ENCODE measurements around the gene RSBN1L.
"Not testable (repeated sequence)": the region's sequence is repeated elsewhere in the genome, so short reads cannot be mapped to it uniquely, and the experiment has no call there.

Gene RSBN1L

DNA sequence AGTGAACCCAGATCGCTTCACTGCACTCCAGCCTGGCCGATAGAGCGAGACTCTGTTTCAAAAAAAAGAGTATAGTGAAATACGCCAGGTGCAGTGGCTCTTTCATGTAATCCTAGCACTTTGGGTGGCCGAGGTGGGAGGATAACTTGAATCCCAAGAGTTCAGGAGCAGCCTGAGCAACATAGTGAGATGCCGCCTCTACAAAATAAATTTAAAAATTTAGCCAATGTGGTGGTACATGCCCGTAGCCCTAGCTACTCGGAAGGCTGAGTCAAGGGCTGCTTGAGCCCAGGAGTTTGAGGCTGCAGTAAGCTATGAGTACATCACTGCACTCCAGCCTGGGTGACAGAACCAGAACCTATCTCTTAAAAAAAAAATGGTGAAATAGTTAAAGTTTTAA, 74.1 kb downstream of the RSBN1L start:
- WGBS, 2 experiments (ENCODE audit: insufficient coverage in 2 of 2) = 83 to 86% methylated on average over 8 of the region's 8 CpGs

DNA sequence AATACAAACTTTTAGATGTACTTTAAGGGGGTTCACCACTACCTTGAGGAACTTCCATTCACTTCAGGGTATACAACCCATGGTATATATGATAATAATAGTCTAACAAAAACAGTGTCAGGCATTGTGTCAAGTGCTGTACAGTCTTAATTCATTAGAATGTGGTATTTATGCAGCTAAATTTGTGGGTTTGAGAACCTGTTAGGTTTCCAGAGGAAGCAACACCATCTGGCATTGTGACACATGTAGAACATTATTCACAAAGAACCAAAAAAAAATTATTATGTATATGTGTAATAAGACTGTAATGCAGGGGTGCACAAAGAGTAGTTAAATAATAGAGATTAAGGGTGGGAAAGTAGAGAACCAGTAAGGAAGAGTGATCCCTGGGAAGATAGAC, 75.6 kb downstream of the RSBN1L start:
- no peak overlapping the region for H3K27ac ChIP-seq (ENCODE audit: low read depth, low read length, severe bottlenecking)
- no peaks in the 10 kb centered on the region for H3K9me3 ChIP-seq (ENCODE audit: control insufficient read depth, low read length)
- H3K4me1 ChIP-seq (ENCODE audit: control insufficient read depth, insufficient read depth, low read length, poor library complexity, severe bottlenecking) = no peaks in the 10 kb centered on the region
- H3K36me3 ChIP-seq (ENCODE audit: control insufficient read depth, insufficient read depth, low read length) = peaks cover 45% of the 10 kb centered on the region
- no peak overlapping the region for H3K4me3 ChIP-seq (ENCODE audit: extremely low read depth, insufficient read depth, low read length, poor library complexity, severe bottlenecking)

More for the DNA sequence above, 74.1 kb downstream of the RSBN1L start:
- H3K4me3 ChIP-seq (ENCODE audit: extremely low read depth, insufficient read depth, low read length, poor library complexity, severe bottlenecking) = no peak overlapping the region
- no peaks in the 10 kb centered on the region for H3K9me3 ChIP-seq (ENCODE audit: control insufficient read depth, low read length)
- peaks cover 5% of the 10 kb centered on the region for H3K4me1 ChIP-seq (ENCODE audit: control insufficient read depth, insufficient read depth, low read length, poor library complexity, severe bottlenecking)
- peaks cover 47% of the 10 kb centered on the region for H3K36me3 ChIP-seq (ENCODE audit: control insufficient read depth, insufficient read depth, low read length)
- H3K27ac ChIP-seq (ENCODE audit: low read depth, low read length, severe bottlenecking) = no peak overlapping the region

DNA sequence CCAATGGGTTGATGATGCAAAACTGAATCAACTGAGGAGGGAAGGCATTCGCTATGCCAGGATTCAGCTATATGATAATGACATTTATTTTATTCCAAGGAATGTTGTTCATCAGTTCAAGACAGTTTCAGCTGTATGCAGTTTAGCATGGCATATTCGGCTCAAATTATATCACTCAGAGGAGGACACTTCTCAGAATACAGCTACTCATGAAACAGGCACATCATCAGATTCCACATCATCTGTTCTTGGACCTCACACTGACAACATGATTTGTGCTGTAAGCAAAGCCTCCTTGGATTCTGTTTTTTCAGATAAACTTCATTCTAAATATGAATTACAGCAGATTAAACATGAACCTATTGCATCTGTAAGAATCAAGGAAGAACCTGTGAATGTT, 82.3 kb downstream of the RSBN1L start:
- WGBS, 2 experiments (ENCODE audit: insufficient coverage in 2 of 2) = 83% methylated on average over 1 of the region's 2 CpGs; no CpG with 5 or more reads in 1 of the 2 experiments
- Histone ChIP-seq H3K9me3 (ENCODE audit: control insufficient read depth, low read length) (no peaks in the 10 kb centered on the region), H3K4me3 (ENCODE audit: extremely low read depth, insufficient read depth, low read length, poor library complexity, severe bottlenecking) (no peak overlapping the region), H3K4me1 (ENCODE audit: control insufficient read depth, insufficient read depth, low read length, poor library complexity, severe bottlenecking) (no peaks in the 10 kb centered on the region), H3K36me3 (ENCODE audit: control insufficient read depth, insufficient read depth, low read length) (peaks cover 51% of the 10 kb centered on the region), H3K27ac (ENCODE audit: low read depth, low read length, severe bottlenecking) (no peak overlapping the region)

DNA sequence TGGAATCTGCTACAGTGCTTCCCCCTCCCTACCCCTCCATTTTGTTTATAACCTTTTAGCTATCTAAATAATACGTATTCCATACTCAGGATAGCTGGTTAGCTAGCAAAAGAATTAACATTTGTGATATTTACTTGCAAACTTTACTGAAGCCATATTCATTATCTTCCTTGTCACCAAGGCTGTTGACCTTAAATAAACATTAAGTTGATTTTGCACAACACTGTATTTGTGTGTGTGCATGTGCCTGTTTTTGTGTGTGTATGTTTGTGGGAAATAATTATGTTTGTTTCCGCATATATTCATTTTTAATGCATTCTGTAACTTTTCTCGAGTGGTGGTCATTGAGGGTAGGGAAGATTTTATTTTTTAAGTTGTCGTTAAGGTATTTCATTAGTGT, 86.1 kb downstream of the RSBN1L start:
- H3K36me3 ChIP-seq (ENCODE audit: control insufficient read depth, insufficient read depth, low read length) = peaks cover 51% of the 10 kb centered on the region

DNA sequence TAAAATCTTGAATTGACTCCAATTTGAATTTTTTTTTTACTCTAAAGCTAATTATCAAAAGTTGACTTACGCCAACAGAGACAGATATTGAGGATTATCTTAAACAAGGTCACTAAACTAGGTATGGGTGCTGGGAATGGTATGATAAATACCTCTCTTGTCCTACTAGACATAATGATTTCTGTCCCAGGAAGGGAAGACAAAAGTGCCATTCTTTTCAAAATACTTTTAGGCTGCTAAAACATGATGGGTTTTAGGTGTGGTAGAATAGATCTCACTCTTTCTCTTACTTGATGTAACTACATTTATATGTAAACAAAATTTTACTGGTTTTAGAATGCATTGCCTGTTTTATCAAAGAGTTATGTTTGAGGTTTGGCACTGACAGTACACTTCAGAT, 86.9 kb downstream of the RSBN1L start:
- no CpG with 5 or more reads among the region's 1 CpG for WGBS, 2 experiments (ENCODE audit: insufficient coverage in 2 of 2)
- H3K4me1 ChIP-seq (ENCODE audit: control insufficient read depth, insufficient read depth, low read length, poor library complexity, severe bottlenecking) = no peaks in the 10 kb centered on the region
- no peak overlapping the region for H3K27ac ChIP-seq (ENCODE audit: low read depth, low read length, severe bottlenecking)

More for the DNA sequence above, 86.1 kb downstream of the RSBN1L start:
- Histone ChIP-seq H3K9me3 (ENCODE audit: control insufficient read depth, low read length) (peaks cover 19% of the 10 kb centered on the region), H3K4me3 (ENCODE audit: extremely low read depth, insufficient read depth, low read length, poor library complexity, severe bottlenecking) (no peak overlapping the region), H3K27ac (ENCODE audit: low read depth, low read length, severe bottlenecking) (no peak overlapping the region), H3K4me1 (ENCODE audit: control insufficient read depth, insufficient read depth, low read length, poor library complexity, severe bottlenecking) (no peaks in the 10 kb centered on the region)
- WGBS, 2 experiments (ENCODE audit: insufficient coverage in 2 of 2) = 100% methylated on average over 1 of the region's 4 CpGs

DNA sequence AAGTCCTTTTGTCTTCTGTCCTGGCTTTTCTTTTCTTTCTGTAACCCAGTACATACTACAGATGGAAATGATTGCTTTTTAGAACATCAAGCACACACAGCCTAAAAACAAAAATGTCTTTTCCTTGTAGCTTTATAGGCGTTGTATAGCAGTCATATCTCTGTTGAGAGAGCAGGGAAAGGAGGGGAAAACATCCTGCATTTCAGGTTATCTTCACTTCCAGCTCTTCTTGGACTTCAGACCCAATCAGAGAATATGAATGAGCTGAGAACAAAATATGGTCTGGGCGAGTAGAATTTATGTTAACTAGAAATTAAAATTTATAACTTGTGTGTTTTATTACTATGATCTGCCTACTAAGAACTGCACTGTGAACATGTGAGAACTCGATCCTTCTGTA, 87.3 kb downstream of the RSBN1L start:
- H3K4me1 ChIP-seq (ENCODE audit: control insufficient read depth, insufficient read depth, low read length, poor library complexity, severe bottlenecking) = no peaks in the 10 kb centered on the region
- peaks cover 46% of the 10 kb centered on the region for H3K36me3 ChIP-seq (ENCODE audit: control insufficient read depth, insufficient read depth, low read length)
- no peak overlapping the region for H3K4me3 ChIP-seq (ENCODE audit: extremely low read depth, insufficient read depth, low read length, poor library complexity, severe bottlenecking)
- H3K9me3 ChIP-seq (ENCODE audit: control insufficient read depth, low read length) = peaks cover 19% of the 10 kb centered on the region
- 100% methylated on average over 1 of the region's 3 CpGs; no CpG with 5 or more reads in 1 of the 2 experiments for WGBS, 2 experiments (ENCODE audit: insufficient coverage in 2 of 2)
- no peak overlapping the region for H3K27ac ChIP-seq (ENCODE audit: low read depth, low read length, severe bottlenecking)

More for the DNA sequence above, 86.9 kb downstream of the RSBN1L start:
- Histone ChIP-seq H3K36me3 (ENCODE audit: control insufficient read depth, insufficient read depth, low read length) (peaks cover 50% of the 10 kb centered on the region), H3K9me3 (ENCODE audit: control insufficient read depth, low read length) (peaks cover 19% of the 10 kb centered on the region), H3K4me3 (ENCODE audit: extremely low read depth, insufficient read depth, low read length, poor library complexity, severe bottlenecking) (no peak overlapping the region)

DNA sequence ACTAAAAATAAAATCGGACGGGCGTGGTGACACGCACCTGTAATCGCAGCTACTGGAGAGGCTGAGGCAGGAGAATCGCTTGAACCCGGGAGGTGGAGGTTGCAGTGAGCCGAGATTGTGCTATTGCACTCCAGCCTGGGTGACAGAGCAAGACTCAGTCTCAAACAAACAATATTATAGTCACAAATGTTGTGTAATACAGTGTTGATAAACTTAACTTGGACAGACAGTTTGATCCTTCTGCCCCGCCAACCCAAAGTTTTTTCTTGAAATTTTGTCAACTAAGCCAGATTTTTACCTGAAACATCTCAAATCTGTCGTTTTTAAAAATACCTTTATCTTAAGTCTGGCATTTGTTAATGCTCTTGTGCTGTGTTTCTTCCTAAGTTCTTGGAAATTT, 88.2 kb downstream of the RSBN1L start:
- 90 to 94% methylated on average over 6 to 7 of the region's 10 CpGs for WGBS, 2 experiments (ENCODE audit: insufficient coverage in 2 of 2)
- peaks cover 40% of the 10 kb centered on the region for H3K36me3 ChIP-seq (ENCODE audit: control insufficient read depth, insufficient read depth, low read length)
- not testable (repeated sequence) for H3K4me3 ChIP-seq (ENCODE audit: extremely low read depth, insufficient read depth, low read length, poor library complexity, severe bottlenecking); H3K4me1 ChIP-seq (ENCODE audit: control insufficient read depth, insufficient read depth, low read length, poor library complexity, severe bottlenecking); H3K27ac ChIP-seq (ENCODE audit: low read depth, low read length, severe bottlenecking)
- peaks cover 19% of the 10 kb centered on the region for H3K9me3 ChIP-seq (ENCODE audit: control insufficient read depth, low read length)

DNA sequence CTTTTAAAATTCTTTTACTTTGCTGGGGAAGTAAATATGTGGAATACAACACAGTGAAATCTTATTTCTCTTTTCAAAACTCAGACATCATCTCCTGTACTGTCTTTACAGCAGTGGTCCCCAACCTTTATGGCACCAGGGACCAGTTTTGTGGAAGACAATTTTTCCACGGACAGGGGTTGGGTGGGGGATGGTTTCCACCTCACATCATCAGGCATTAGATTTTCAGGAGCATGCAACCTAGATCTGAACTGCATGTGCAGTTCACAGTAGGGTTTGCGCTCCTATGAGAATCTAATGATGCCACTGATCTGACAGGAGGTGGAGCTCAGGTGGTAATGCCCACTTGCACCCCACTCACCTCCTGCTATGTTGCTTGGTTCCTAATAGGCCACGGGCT, 89.8 kb downstream of the RSBN1L start:
- Histone ChIP-seq H3K27ac (ENCODE audit: low read depth, low read length, severe bottlenecking) (no peak overlapping the region), H3K4me3 (ENCODE audit: extremely low read depth, insufficient read depth, low read length, poor library complexity, severe bottlenecking) (no peak overlapping the region), H3K4me1 (ENCODE audit: control insufficient read depth, insufficient read depth, low read length, poor library complexity, severe bottlenecking) (no peaks in the 10 kb centered on the region), H3K36me3 (ENCODE audit: control insufficient read depth, insufficient read depth, low read length) (peaks cover 34% of the 10 kb centered on the region), H3K9me3 (ENCODE audit: control insufficient read depth, low read length) (peaks cover 19% of the 10 kb centered on the region)
- WGBS, 2 experiments (ENCODE audit: insufficient coverage in 2 of 2) = 96 to 100% methylated on average over 3 of the region's 3 CpGs

DNA sequence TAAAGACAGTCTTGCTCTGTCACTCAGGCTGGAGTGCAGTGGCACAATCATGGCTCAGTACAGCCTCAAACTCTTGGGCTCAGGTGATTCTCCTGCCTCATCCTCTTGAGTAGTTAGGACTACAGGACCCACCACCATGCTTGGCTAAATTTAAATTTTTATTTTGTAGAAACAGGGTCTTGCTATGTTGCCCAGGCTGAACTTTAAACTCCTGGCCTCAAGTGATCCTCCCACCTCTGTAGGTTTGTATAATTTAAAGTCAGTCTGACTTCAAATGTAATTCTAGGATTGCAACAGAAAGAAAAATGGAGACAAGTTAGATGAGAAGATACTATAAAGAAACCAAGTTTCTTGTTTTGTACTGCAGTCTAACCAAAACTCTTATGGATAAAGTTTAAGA, 90.5 kb downstream of the RSBN1L start:
- Histone ChIP-seq H3K36me3 (ENCODE audit: control insufficient read depth, insufficient read depth, low read length) (peaks cover 34% of the 10 kb centered on the region), H3K4me3 (ENCODE audit: extremely low read depth, insufficient read depth, low read length, poor library complexity, severe bottlenecking) (no peak overlapping the region), H3K27ac (ENCODE audit: low read depth, low read length, severe bottlenecking) (no peak overlapping the region), H3K9me3 (ENCODE audit: control insufficient read depth, low read length) (peaks cover 19% of the 10 kb centered on the region), H3K4me1 (ENCODE audit: control insufficient read depth, insufficient read depth, low read length, poor library complexity, severe bottlenecking) (no peaks in the 10 kb centered on the region)

DNA sequence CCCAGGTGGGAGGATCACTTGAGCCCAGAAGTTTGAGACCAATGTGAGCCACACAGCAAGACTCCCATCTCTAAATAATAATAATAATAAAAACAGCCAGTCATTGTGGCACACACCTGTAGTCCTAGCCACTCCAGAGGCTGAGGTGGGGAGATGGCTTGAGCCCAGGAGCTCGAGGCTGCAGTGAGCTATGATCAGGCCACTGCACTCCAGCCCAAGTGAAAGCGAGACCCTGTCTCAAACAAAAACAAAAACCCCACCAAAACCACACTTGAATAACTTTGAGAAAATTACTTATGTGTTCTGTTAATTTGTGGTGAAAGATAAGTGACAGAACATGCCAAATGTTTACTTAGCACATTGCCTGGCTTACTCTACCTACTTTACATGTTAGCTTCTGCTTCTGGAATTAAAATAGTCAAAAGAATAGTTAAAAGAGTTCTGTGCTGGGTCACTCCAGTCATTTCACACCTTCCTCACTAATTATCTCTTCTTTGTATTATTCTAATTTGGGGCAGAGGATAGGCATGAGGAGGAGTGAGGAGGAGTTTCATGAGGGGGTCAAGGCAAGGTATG, 92.2 kb downstream of the RSBN1L start:
- Histone ChIP-seq H3K9me3 (ENCODE audit: control insufficient read depth, low read length) (peaks cover 19% of the 10 kb centered on the region), H3K4me3 (ENCODE audit: extremely low read depth, insufficient read depth, low read length, poor library complexity, severe bottlenecking) (no peak overlapping the region), H3K27ac (ENCODE audit: low read depth, low read length, severe bottlenecking) (no peak overlapping the region), H3K36me3 (ENCODE audit: control insufficient read depth, insufficient read depth, low read length) (peaks cover 31% of the 10 kb centered on the region), H3K4me1 (ENCODE audit: control insufficient read depth, insufficient read depth, low read length, poor library complexity, severe bottlenecking) (no peaks in the 10 kb centered on the region)
- 100% methylated on average over 1 of the region's 2 CpGs; no CpG with 5 or more reads in 1 of the 2 experiments for WGBS, 2 experiments (ENCODE audit: insufficient coverage in 2 of 2)

DNA sequence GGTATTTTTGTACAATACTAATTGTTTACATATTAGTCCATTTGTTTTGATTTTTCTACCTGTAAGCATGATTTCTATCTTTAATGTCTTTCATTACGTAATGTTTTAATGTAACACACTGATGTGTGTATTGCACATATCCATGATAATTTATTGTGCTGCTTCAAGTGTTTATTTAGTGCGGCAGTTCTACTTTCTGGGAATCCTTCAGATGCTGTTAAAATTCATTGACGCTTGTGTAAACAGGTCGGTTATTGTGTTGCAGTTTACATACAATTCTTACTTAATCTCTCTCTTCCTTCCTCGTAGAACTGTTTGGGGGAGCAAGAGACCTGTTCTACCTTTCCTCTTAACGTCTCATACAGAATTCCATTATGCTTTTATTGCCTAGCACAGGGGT, 95.1 kb downstream of the RSBN1L start:
- WGBS, 2 experiments (ENCODE audit: insufficient coverage in 2 of 2) = 69 to 94% methylated on average over 2 to 4 of the region's 6 CpGs
- Histone ChIP-seq H3K27ac (ENCODE audit: low read depth, low read length, severe bottlenecking) (no peak overlapping the region), H3K4me1 (ENCODE audit: control insufficient read depth, insufficient read depth, low read length, poor library complexity, severe bottlenecking) (no peaks in the 10 kb centered on the region), H3K4me3 (ENCODE audit: extremely low read depth, insufficient read depth, low read length, poor library complexity, severe bottlenecking) (no peak overlapping the region), H3K36me3 (ENCODE audit: control insufficient read depth, insufficient read depth, low read length) (peaks cover 26% of the 10 kb centered on the region), H3K9me3 (ENCODE audit: control insufficient read depth, low read length) (peaks cover 6% of the 10 kb centered on the region)
